ENCODE results near the gene HOXD12.

GRCh38 chr2:176079831-176080539 is 19.6 kb upstream of the HOXD12 start:
- no peak for TF ChIP-seq POLR2A (IDR thresholded peaks at IDR 0.05; ENCODE audit: extremely low read depth, insufficient read length)
- peak; percentile 88 for TF ChIP-seq CTCF (IDR thresholded peaks at IDR 0.05; ENCODE audit: low read depth, low read length)
- TF ChIP-seq MAX (IDR thresholded peaks at IDR 0.05; ENCODE audit: low read depth, low read length): no peak
